Body of pancreas (tissue), 4 donors: ENCODE results near the gene RC3H1.

Source experiments
- CTCF ChIP-seq, 7 experiments: fragments of 450-650 bp in 4 of 7; fragments of 200-600 bp in 3 of 7; sonication (generic) in 3 of 7; IDR thresholded peaks; one replicate each; pipeline ENCODE4 v1.5.1; 2016 to 2019; ENCODE audit warnings: antibody characterized with exemption in 7 of 7
- POLR2A ChIP-seq, 3 donors: fragments of 450-650 bp; IDR thresholded peaks; one replicate each; pipeline ENCODE4 v1.6.1; 2016; ENCODE audit warnings: antibody characterized with exemption in 3 of 3, mild to moderate bottlenecking in 2 of 3

- TF ChIP-seq CTCF (IDR thresholded peaks at IDR 0.05) = no peak
- no peak for TF ChIP-seq POLR2A (IDR thresholded peaks at IDR 0.05)
Measured at GRCh38 chr1:174032671-174033222, 10.6 kb upstream of the RC3H1 start.
